Neural crest cell (in vitro differentiated cells): Measurements from ENCODE around the gene GBF1. TPM values are rescaled to one million over a fixed set of nuclear protein-coding genes. Genes with fewer than 3 reads are reported as not detected.
A peak's percentile ranks its signal among the peaks of the same experiment; 100 is the strongest.

ENCODE experiments used
- DNase-seq: peaks from one replicate; pipeline ENCODE4 v3.0.0; 2021; ENCODE audit warnings: low read depth, mixed read lengths, low spot score
- H3K27ac Mint-ChIP-seq: one replicate; pipeline ENCODE4 v1.8.0; 2021; ENCODE audit warnings: mild to moderate bottlenecking, mixed read lengths; ENCODE audit not compliant: unreplicated experiment
- H3K27me3 Mint-ChIP-seq: 2 replicates; pipeline ENCODE4 v1.8.0; 2021; ENCODE audit warnings: low read depth, mild to moderate bottlenecking, mixed read lengths
- H3K36me3 Mint-ChIP-seq: 2 replicates; pipeline ENCODE4 v1.8.0; 2021; ENCODE audit warnings: low read depth, mild to moderate bottlenecking, mixed read lengths
- H3K4me1 Mint-ChIP-seq: 2 replicates; pipeline ENCODE4 v1.8.0; 2021; ENCODE audit warnings: mixed read lengths
- H3K4me3 Mint-ChIP-seq: one replicate; pipeline ENCODE4 v1.8.0; 2021; ENCODE audit warnings: mild to moderate bottlenecking, mixed read lengths
- H3K9me3 Mint-ChIP-seq: 2 replicates; pipeline ENCODE4 v1.8.0; 2021; ENCODE audit warnings: mixed read lengths
- total RNA-seq: library from RNA; stranded (reverse); gene quantifications from 2 replicates; pipeline ENCODE4 v1.2.1, GENCODE V29; 2021
- TF ChIP-seq, protein P1 (sequence below): fragments of 200-600 bp; sonication (generic); conservative IDR thresholded peaks from 2 replicates; pipeline ENCODE4 v1.5.0; 2021; ENCODE audit warnings: antibody characterized with exemption, mild to moderate bottlenecking

Gene GBF1
- total RNA-seq, 1 donor from 2014 or later = 43.2 TPM

DNA sequence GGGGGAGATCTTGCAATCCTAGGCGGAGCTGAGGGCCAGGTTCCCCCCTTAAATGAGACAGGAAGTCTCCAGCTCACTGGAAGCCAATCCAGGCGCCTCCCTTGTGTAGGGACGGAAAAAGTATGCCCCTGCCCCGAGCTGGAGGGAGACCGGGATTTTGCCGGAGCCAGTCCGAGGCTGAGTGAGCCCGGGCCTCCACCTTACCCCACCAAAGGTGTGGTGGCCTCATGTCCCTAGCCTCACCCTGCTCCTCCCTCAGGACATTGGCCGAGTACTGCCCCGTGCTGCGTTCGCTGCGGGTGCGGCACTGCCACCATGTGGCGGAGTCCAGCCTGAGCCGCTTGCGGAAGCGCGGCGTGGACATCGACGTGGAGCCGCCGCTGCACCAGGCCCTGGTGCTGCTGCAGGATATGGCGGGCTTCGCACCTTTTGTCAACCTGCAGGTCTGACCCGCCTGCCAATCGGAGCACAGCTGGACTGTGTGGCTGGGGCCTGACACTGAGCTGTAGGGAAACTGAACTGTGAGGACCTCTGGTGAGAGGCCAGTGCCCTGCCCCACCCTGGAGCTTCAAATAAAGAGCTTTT, 177.3 kb downstream of the GBF1 start:
- Mint-ChIP-seq H3K4me1 (peaks cover 76% of the 10 kb centered on the region), H3K36me3 (peaks cover 2% of the 10 kb centered on the region), H3K9me3 (no peaks in the 10 kb centered on the region), H3K27ac (no peak overlapping the region), H3K4me3 (peak overlapping the region; percentile 94), H3K27me3 (peaks cover 11% of the 10 kb centered on the region)
- TF ChIP-seq, protein P1, sequence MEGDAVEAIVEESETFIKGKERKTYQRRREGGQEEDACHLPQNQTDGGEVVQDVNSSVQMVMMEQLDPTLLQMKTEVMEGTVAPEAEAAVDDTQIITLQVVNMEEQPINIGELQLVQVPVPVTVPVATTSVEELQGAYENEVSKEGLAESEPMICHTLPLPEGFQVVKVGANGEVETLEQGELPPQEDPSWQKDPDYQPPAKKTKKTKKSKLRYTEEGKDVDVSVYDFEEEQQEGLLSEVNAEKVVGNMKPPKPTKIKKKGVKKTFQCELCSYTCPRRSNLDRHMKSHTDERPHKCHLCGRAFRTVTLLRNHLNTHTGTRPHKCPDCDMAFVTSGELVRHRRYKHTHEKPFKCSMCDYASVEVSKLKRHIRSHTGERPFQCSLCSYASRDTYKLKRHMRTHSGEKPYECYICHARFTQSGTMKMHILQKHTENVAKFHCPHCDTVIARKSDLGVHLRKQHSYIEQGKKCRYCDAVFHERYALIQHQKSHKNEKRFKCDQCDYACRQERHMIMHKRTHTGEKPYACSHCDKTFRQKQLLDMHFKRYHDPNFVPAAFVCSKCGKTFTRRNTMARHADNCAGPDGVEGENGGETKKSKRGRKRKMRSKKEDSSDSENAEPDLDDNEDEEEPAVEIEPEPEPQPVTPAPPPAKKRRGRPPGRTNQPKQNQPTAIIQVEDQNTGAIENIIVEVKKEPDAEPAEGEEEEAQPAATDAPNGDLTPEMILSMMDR = peak; percentile 78
- DNase-seq = peak; percentile 71

DNA sequence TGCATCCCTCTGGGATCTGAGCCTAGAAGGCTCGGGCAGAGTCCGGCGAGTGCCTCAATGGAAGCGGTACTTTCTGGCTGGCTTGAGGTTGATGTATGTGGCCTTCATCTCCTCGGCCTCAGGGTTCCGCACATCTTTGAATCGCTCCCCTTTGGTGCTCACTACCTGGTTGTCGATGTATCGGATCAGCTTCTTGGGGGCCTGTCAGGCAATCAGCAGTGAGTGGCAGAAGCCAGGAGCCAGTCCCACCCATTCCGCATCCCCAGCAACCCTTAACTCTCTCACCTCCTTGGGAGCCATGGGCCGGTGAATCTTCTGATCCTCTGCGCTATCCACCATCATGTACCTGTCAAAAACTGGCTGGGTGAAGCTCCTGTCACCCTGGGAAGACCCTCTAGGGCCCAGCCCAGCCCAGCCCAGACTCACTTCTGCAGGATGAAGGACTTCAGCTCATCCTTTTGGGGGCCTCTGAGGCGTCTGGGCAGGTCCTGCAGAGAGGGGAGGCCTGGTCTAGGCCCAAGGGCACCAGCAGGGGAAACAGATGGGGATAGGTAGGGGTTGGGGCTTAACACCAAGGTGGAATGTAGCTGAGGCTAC, 178.1 kb downstream of the GBF1 start:
- Mint-ChIP-seq H3K27ac (no peak overlapping the region), H3K4me3 (peak overlapping the region; percentile 94), H3K9me3 (no peaks in the 10 kb centered on the region), H3K27me3 (peaks cover 11% of the 10 kb centered on the region), H3K4me1 (peaks cover 71% of the 10 kb centered on the region), H3K36me3 (peaks cover 2% of the 10 kb centered on the region)
- TF ChIP-seq, protein P1 = no peak
- DNase-seq = no peak

DNA sequence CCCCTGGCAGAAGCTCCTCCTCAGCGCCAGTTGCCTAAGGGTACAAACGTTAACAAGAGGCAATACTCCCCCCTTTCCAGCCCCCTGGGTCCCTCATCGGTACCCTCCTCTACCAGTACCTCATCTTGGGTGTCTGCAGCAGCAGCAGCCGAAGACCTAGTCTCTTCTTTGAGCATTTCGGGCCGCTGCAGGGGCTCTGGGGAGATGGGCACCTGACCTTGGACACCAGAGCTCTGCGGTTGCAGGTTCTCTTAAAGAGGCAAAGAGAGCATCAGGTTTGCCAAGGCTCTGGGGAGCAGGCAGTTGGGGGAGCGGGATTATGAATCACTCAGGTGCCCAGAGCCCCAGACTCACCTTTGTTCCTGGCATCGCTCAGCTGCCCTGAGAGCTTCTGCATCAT, 178.8 kb downstream of the GBF1 start:
- peaks cover 10% of the 10 kb centered on the region for H3K27me3 Mint-ChIP-seq
- peaks cover 2% of the 10 kb centered on the region for H3K36me3 Mint-ChIP-seq
- no peak overlapping the region for H3K27ac Mint-ChIP-seq
- TF ChIP-seq, protein P1 = no peak
- DNase-seq = no peak
- H3K4me3 Mint-ChIP-seq = peak overlapping the region; percentile 77
- H3K4me1 Mint-ChIP-seq = peaks cover 68% of the 10 kb centered on the region
- H3K9me3 Mint-ChIP-seq = no peaks in the 10 kb centered on the region

DNA sequence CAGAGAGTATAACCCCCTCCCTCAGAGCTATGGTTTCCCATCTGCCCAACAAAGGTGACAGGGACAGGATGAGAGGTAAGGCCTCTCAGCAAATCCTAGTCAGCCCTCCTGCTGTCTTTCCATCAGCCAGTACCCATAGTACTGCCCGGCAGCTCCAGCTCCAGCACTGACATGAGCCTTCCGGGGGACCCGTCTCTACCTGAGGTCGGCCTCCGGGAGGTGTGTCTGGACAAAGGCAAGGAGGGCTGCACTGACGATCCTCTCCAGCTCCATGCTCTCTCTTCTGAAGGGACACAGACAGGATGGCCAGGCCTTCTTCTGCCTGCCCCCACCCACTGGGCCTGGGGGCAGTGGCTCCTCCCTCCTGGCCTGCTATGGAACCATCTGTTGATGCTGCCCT, 179.6 kb downstream of the GBF1 start:
- Mint-ChIP-seq H3K27ac (no peak overlapping the region), H3K27me3 (peaks cover 8% of the 10 kb centered on the region), H3K9me3 (no peaks in the 10 kb centered on the region), H3K4me1 (peaks cover 66% of the 10 kb centered on the region), H3K36me3 (peaks cover 2% of the 10 kb centered on the region), H3K4me3 (peak overlapping the region; percentile 77)
- TF ChIP-seq, protein P1 = no peak
- no peak for DNase-seq

DNA sequence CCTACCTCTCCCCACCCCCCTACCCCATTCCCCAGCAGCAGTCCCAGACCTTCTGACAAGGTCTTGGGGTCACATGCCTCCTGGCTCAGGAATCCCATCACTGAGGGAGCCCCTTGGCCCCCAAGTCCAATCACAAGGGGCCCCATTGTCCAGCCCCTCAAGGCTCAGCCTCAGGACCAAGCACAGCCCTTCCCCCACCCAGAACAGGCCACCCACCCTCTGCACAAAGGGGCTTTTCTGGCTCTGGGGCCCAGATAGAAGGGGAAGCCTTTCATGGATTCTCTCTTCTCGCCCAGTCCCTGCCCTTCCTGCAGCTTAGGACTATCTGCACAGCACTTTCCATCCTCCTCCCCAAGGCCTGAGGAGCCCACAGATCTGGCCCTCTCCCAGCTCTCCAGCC, 180.1 kb downstream of the GBF1 start:
- Mint-ChIP-seq H3K4me3 (peak overlapping the region; percentile 74), H3K4me1 (peaks cover 60% of the 10 kb centered on the region), H3K27ac (peak overlapping the region; percentile 94), H3K36me3 (peaks cover 2% of the 10 kb centered on the region), H3K9me3 (no peaks in the 10 kb centered on the region), H3K27me3 (peaks cover 6% of the 10 kb centered on the region)
- peak; percentile 54 for DNase-seq
- TF ChIP-seq, protein P1 = no peak
